CD4-positive, alpha-beta T cell treated with Interferon alpha-2 for 1 hour (primary cell): ENCODE data around the gene DVL3.
"Not testable (repeated sequence)": the region's sequence is repeated elsewhere in the genome, so short reads cannot be mapped to it uniquely, and the experiment has no call there.

Source experiments
- DNase-seq, 2 donors: peaks; one replicate each; pipeline ENCODE4 v3.0.0-alpha.2; 2020 to 2022

The DVL3 gene

DNA sequence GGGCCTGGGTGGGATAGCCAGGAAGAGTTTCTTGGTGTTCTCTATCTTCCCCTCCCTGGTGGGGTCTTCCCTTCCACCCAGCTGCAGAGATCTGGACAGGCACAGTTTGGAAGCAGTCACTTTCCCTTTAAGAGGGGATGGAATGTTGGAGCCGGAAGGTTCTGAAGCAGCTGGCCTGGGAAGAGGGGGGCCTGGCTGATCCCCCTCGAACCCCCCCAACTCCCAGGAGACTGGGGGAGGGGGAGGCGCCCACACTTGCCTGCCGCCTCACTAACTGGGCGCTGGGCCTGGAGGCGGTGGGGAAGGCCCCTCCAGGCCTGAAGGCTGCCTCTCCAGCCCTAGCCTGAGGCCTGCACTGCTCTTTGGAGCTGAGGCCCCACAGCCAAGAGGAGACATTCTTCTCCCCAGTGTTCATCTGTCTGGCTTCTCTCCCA, 1.4 kb downstream of the DVL3 start:
- no peak for DNase-seq

DNA sequence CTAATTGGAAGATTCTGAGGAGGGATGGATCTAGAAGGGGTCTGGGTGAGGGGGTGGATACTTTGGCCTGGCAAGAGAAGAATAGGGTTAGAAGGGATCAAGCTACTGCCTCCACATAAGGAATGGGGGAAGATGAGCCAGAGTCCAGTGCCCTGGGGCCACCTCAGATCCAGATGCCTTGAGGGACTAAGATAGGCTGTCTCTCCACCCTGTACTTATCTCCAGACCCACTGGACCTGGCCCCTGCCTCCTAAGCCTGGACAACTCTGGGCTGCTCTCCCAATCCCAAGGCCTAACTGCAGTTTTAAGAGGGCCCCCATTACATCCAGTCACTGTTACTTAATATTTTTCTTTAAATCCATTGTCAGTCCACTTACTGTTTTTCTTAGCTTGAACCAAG, 2.0 kb downstream of the DVL3 start:
- no peak for DNase-seq

DNA sequence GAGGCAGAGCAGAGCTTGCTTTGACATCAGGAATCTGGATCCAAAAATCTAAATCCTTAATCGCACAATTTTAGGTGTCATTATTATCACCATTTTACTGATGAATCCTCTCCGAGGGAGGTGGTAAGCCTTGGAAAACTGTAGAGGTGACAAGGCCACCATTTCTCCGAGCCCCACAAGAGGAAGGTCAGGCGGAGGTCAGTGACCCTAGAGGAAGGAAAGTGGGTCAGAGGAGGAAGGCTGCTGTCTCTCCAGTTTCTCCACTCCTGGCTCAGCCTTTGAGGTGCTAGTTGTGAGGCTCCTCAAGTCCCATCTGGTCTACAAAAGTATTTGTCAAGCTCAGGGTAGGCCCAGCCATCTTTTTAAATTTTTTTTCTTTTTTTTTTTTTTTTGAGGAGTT, 3.2 kb downstream of the DVL3 start:
- DNase-seq, result no peak

DNA sequence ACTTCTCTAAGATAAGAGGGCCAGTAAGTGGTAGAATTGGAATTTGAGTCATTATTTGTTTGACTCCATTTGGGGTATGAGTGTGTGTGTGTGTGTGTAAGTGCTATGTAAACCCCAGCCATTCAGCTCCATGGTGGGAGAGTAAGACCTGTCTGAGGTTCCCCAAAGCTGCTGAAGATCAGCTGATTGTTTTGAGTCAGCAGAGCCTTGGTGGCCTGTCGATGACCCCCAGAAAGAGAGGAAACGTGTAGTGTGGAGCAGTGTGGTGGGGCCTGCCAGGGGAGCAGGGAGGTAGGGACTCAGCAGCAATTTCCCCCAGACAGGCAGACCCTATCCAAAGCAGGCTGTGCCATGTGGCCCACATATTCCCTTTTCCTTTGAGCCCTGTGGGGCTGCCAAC, 5.3 kb downstream of the DVL3 start:
- DNase-seq, result no peak

DNA sequence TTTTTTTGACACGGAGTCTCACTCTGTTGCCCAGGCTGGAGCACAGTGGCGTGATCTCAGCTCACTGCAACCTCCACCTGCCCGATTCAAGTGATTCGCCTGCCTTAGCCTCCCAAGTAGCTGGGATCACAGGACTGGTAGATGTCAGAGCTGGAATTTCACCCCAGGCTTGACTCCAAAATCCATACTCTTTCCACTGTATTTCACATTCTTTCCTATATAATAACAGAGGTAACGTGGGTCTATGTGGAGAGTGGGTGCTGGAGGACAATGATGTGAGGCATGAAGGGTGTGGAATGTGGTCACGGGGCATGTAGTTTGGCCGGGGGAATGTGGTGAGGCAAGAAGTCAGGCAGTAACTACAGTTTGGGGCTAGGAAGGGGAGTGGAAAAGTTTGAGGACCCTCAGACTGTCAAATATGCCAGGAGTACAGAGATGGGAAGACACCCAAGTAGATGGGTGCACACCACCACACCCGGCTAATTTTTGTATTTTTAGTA, 7.4 kb downstream of the DVL3 start:
- not testable (repeated sequence) for DNase-seq

DNA sequence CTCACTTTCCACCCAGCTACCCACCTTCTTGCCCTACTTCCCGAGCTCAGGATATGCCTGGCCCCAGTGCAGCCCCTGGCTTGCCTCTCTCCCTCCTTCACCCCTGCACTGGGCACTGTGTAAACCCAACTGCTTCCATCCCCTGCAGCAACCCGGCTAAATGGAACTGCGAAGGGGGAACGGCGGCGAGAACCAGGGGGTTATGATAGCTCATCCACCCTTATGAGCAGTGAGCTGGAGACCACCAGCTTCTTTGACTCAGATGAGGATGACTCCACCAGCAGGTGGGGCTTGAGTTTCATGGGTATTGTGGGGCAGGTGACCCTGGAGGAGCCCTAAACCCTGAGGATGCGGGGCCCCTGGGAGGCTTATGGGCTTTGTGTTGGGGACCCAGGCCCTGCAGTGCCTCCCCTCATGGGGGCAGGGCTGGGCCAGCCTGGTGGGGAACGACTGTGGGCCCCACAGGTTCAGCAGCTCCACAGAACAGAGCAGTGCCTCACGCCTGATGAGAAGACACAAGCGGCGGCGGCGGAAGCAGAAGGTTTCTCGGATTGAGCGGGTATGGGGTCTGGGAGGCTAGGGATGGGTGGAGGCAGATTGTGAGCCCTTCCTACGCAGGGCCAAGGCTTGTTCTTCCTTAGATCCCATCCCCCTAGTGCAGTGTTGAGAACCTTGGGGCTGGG, 9.6 kb downstream of the DVL3 start:
- no peak for DNase-seq

DNA sequence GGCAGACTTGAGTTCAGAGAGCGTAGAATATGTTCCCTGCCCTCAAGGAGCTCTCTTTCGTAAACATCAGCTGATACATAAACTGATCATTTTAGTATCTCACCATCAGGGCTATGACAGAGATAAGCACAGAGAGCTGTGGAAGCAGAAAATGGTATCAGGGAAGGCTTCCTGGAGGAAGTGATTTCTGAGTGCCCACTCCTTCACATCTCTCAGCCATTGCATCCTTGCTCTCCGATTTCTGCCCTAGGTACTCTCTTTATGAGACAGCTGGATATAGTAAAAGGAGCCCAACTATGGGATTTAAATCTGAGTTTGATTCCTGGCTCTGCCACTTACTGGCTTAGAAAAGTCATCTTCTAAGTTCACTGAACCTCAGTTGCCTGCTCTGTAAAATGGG, 10.4 kb downstream of the DVL3 start:
- DNase-seq, result no peak

DNA sequence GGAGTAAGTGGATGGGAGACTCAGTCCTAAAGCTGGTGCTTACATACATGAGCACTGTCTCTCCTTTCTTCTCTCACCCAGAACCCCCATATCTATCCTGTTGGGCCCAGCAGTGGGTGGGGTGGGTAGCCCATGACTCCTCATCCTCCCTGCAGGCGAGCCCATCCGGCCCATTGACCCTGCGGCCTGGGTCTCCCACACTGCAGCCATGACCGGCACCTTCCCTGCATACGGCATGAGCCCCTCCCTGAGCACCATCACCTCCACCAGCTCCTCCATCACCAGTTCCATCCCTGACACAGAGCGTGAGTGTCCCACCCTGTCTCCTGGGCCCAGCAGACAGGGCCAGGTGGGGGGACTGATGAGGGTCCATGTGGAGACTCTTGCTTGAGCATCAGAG, 11.5 kb downstream of the DVL3 start:
- DNase-seq, result no peak

DNA sequence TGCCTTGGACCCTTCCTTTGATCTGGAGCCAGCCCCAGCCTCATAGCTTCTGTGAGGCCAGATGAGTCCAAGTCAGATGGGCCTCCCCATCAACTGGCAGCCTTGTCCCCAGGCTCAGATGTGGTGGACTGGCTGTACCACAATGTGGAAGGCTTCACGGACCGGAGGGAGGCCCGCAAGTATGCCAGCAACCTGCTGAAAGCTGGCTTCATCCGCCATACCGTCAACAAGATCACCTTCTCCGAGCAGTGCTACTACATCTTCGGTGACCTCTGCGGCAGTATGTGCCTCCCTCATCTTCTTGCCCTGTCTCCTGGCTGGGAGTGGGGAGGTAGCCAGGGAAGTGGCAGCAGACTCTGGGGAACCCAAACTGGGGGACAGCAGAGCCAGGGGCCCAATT, 12.6 kb downstream of the DVL3 start:
- no peak for DNase-seq

DNA sequence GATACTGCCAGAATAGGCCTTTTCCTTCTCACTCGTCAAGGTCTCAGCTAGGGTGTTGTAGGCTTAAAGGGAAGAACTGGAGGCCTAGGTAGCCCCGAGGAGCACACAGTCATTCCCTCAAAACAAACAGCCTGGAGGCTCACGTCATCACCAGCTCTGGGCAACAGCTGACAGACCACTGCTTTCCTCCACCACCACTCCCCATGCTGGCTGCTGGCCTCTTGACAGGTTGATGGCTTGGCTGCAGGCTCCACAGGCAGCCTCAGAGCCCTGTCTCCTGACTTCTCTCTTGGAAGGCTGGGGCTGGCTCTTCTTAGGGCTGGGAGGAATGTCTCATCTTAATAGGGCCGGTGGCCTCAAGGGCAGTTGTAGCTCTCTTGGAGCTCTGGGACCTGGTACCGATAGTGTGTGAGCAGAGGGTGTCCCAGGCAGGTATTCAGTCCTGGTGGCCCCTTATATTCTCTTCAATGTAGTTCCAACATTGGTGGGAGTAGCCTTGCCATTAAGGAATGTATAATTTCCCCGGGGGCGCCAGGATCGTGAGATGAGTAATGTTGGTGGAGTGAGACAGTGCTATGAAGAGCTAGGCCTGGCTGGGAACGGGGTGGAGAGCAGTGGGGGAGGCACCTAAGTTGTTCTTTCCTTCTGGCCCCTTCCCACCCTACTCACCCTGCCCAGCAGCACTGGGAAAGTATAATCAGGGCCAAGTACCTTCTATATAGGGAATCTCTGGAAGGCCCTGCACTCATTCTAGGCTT, 13.4 kb downstream of the DVL3 start:
- no peak for DNase-seq

DNA sequence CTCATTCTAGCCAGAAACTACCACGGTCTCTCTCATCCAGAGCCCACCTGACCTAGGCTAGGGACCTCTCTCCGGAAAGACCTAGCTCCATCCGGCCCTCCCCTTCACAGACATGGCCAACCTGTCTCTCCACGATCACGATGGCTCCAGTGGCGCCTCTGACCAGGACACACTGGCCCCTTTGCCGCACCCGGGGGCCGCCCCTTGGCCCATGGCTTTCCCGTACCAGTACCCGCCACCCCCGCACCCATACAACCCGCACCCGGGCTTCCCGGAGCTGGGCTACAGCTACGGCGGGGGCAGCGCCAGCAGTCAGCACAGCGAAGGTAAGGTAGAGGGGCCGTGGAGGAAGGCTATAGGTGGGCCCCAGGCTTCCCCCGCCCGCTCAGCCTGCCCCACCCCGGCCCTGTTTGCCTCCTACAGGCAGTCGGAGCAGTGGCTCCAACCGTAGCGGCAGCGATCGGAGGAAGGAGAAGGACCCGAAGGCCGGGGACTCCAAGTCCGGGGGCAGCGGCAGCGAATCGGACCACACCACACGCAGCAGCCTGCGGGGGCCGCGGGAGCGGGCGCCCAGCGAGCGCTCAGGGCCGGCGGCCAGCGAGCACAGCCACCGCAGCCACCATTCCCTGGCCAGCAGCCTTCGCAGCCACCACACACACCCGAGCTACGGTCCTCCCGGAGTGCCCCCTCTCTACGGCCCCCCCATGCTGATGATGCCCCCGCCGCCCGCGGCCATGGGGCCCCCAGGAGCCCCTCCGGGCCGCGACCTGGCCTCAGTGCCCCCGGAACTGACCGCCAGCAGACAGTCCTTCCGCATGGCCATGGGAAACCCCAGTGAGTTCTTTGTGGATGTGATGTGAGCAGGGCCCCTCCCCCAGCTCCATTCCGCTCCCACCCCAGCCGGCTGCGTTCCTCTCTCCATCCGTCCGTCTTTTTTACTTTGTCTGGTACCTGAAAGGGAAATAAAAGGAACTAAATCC, 15.0 kb downstream of the DVL3 start:
- DNase-seq, result no peak

DNA sequence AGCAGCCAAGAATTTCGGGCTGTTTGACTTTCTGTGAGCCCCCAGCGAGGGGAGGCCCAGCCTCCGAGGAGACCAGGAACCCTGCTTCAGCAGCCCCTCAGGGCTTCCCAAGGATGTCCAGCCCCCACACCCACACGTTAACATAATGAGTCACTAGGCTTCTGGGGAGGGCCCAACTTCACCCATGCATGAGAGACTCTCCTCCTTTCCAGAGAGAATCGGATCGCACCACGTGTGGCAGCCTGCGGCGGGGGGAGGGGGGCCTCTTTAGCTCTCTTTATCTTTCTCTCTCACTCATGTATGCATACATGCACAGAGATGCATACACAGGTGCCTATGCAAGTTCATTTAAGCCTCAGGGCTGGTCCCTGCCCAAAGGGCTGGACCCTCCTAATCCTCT, 16.4 kb downstream of the DVL3 start:
- no peak for DNase-seq

DNA sequence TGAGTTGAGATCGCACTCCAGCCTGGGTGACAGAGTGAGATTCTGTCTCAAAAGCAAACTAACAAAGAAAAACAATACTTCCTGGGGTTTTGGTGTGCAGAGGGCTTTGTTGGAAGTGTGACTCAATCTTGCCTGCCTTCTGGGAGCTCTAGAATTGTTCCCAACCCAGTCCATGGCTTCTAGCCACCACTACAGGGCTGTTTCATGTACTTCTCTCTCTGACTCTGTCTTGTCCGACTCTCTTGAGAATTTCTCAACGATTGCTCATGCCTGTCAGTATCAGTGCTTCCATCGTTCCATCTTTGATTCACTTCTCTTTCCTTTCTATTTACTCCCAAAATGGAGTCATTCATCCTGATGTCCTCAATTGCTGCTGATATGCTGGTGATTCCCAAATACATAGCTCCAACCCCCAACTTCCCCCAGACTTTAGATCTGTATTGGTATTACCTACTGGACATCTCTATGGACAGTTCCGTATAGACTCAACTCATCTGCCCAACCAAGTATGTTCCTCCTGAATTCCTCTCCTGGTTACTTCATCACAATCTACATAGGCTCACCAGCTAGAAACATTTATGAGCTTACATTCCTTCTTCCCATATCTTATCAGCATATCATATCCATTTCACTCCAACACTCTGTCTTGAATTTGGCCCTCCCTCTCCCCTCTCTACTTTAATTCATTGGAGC, 17.6 kb downstream of the DVL3 start:
- no peak for DNase-seq

DNA sequence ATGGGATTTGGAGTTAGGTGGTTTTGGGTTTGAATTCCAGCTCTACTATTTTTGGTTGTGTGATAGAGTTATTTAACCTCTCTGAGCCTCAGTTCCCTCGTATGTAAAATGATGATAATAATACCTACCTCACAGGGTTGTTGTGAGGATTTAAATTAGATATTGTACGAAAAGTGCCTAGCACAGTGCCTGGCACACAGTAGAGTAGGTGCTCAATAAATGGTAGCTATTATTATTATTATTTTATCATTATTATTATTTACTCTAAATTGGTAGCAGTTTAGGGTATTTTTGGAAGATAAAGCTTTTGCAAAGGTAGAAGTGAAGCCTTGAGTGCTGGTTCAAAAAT, 18.2 kb downstream of the DVL3 start:
- no peak for DNase-seq

DNA sequence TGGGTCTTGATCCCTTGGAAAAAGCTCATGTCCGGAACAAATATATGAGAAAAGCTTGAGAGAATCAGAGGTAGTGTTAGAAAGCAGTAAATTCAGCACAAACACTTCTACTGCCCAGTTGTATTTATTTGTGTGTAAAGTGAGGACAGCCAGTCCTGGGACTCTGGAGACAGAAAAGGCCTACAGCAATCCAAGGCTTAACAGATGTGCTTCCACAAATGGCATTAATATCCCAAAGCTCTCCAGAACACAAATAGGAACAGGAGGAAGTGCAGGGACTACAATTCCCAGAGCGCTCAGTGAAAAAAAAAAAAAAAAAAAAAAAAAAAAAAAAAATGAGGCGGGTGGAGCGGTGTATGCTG, 19.1 kb downstream of the DVL3 start:
- DNase-seq, result no peak

DNA sequence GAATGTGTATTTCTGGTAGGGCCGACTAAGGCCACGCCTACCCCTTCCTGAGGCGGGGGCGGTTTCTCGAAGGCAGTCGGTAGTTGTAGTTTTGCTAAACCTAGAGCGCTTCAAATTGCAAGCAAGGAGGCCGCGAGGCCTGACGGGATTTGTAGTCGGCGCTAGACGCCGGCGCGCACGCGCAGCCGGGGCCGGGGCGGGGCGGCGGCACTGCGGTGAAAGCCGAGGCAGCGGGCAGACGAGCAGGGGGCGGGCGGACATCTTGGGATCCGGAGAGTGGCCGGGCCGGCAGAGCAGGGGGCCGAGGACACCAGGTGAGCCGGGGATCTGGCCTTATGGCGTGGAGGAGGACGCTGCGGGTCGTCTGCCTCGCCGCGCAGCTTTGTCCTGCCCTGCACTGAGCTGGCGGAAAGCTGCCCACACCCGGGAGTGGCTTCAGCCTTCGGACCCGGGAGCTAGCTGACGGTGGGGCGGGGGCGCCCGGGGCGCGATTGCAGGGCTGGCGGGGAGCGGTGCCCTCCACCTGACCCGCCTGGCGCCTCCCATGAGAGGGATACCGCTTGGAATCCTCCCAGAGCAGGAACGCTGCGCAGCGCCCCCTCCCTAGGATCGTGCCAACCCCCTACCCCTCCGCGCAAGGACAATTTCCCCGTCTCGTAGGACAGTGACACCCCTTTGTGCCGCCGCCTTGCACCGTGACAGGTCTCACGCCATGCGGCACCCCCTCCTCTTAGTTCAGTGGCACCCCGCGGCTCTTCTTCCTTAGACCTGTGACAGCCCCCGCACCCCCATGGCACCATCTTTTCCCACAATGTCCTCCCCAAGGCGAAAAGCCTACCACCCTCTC, 19.7 kb downstream of the DVL3 start, which contains the start of gene AP2M1:
AP2M1 (plus strand) TSS at position 210 of the 847 bp plus-strand sequence. CDS start 2,139 bp downstream, outside the sequence.
- DNase-seq, result peak; percentile 99

DNA sequence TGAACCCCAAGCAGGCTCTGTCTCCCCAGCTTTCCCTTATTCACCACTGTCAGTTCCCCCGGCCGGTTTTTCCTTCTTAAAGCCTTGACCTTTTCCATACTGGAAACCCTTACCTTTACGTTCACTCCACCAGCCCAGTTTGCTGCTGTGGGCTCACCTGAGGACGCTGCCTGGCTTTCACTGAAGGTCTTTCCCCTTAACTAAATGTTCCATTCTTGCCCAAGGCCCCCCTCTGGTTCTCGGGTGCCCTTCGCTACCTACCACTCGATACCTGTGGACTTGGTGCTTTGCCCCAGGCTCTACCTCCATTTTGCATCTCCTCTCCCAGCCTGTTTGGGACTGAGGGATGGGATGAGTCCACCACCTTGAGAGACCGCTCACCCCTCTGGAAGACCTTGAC, 20.3 kb downstream of the DVL3 start:
- no peak for DNase-seq

DNA sequence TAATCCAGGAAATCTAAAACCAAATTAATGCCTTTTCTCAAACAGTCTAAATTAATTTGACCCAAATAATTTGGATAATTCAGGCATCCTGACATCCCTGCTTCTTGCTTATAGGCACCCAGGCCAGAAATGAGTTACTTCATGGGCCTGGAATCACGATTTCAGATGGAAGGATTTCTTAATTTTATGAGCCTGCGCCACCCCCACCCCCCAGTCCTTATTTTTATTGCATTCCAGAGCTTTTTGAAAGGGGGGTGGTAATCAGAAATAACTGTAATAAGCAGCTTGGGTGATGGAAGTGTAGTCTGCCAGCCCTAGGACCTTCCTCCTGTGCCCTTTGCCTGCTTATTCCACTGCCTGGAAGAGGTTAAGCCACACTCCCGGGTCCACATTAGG, 20.8 kb downstream of the DVL3 start:
- DNase-seq, result no peak

DNA sequence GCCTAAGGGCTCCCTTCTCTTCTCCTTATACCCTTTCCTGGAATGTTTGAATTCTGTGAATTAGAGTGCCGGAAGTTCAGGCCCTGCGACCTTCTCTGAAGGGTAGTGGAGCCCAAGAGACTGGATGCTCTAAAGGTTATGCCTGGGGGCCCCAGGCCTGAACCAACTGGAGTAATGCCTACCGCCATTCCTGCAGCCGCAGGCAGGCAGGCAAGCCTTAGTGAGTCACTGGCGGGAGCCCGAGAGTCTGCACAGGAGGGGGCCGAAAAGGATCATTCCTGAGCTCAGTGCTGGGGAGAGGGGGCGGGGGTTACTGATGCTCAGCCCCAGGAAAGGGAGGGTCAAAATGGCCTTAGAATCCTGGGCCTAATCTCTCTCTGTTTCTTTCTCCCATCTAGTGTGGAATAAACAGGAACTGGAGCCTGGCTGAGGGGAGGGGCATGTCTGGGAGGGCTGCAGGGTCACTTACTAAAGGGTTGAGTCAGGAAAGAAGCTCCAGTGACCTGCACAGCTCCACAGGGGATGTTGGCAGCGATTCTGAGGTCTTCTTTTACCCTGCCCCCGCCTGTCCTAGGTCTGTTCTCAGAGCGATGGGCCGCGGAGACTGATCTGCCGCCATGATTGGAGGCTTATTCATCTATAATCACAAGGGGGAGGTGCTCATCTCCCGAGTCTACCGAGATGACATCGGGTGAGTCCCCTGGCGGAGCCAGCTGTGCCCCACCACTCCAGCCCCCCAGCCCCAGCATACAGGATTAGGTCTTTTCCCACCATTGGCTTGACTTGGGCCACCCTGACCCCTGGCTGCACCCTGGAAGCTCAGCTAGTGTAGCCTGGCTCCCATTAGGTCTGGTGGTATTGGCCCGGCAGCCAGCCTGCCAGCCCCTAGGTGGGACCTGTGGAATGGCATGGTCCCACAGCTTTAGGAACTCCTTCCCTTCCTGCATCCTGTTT, 21.5 kb downstream of the DVL3 start:
- no peak for DNase-seq

DNA sequence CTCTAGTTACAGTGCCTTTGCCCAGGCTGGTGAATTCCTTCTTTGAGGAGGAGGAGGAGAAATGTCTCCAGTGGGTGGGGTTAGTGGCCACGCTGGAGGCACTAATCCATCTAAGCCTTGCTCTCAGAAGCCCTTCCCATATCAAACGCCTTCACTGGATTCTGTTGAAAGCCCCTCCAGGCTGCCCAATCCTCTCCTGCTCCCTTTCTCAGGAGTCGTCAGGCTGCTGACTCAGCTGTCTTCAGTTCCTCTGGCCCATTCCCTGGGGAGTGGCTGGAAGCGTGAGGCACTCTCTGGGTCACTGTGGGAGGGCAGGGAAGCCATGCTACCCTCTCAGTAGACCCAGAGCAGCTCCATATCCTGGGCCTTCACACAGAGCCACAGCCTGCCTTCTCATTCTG, 22.2 kb downstream of the DVL3 start:
- no peak for DNase-seq
